Glutamatergic neuron (in vitro differentiated cells): ENCODE data around the gene MTURN. TPM values are rescaled to one million over a fixed set of nuclear protein-coding genes. Genes with fewer than 3 reads are reported as not detected.

Experiments used
- DNase-seq: peaks from one replicate; pipeline ENCODE4 v3.0.0; 2022
- H3K27ac Mint-ChIP-seq: one replicate; pipeline ENCODE4 v1.8.0; 2020; ENCODE audit warnings: mild to moderate bottlenecking, mixed read lengths, inconsistent platforms; ENCODE audit not compliant: unreplicated experiment
- H3K27me3 Mint-ChIP-seq: one replicate; pipeline ENCODE4 v1.8.0; 2020; ENCODE audit warnings: mild to moderate bottlenecking, moderate library complexity, mixed read lengths, inconsistent platforms; ENCODE audit not compliant: unreplicated experiment
- H3K36me3 Mint-ChIP-seq: one replicate; pipeline ENCODE4 v1.8.0; 2020; ENCODE audit warnings: mild to moderate bottlenecking, mixed read lengths, inconsistent platforms; ENCODE audit not compliant: unreplicated experiment
- H3K4me1 Mint-ChIP-seq: one replicate; pipeline ENCODE4 v1.8.0; 2020; ENCODE audit warnings: mild to moderate bottlenecking, low read depth, mixed read lengths, inconsistent platforms; ENCODE audit not compliant: unreplicated experiment
- H3K4me3 Mint-ChIP-seq: one replicate; pipeline ENCODE4 v1.8.0; 2020; ENCODE audit warnings: mild to moderate bottlenecking, mixed read lengths, inconsistent platforms; ENCODE audit not compliant: unreplicated experiment
- H3K9me3 Mint-ChIP-seq: one replicate; pipeline ENCODE4 v1.8.0; 2020; ENCODE audit warnings: mild to moderate bottlenecking, moderate library complexity, mixed read lengths, inconsistent platforms; ENCODE audit not compliant: unreplicated experiment
- CTCF ChIP-seq: fragments of 200-600 bp; sonication (generic); IDR thresholded peaks from one replicate; pipeline ENCODE4 v1.5.0; 2021; ENCODE audit not compliant: partially characterized antibody, unreplicated experiment
- total RNA-seq: library from RNA; stranded (reverse); fragmentation: NEBNext Ultra II Directional; extraction: Animal tissue kit (Norgen Biotek cat#: 25700); gene quantifications from one replicate; pipeline ENCODE4 v1.2.1, GENCODE V29; 2021; ENCODE audit not compliant: unreplicated experiment

MTURN gene
- total RNA-seq, 1 donor from 2014 or later = 32.6 TPM

DNA sequence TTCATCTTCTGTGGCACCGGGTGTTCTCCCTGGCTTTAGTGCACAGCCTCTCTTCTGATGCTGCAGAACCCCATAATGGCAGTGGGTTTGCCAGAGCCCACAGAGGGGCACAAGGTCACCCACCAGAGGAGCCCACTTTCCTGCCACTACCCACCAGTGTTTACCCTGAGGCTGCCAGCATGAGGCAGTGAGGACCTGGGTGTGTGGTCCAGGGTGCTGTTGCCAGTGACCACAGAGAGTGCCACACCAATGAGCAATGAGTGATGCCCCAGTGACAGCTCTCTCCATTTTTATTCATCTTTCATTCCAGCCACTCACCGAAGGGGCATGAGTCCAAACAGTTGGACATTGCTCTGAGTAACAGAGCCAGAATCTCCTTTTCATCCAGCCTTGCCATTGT is 34.8 kb downstream of the MTURN start:
- peaks cover 3% of the 10 kb centered on the region for H3K9me3 Mint-ChIP-seq
- H3K4me1 Mint-ChIP-seq = peaks cover 56% of the 10 kb centered on the region
- peaks cover 1% of the 10 kb centered on the region for H3K27me3 Mint-ChIP-seq
- no peak for DNase-seq
- H3K27ac Mint-ChIP-seq = no peak overlapping the region
- no peak overlapping the region for H3K4me3 Mint-ChIP-seq
- TF ChIP-seq CTCF = no peak
- H3K36me3 Mint-ChIP-seq = no peaks in the 10 kb centered on the region

GRCh38 chr7:30170476-30171205 is 35.9 kb downstream of the MTURN start:
- peaks cover 1% of the 10 kb centered on the region for H3K27me3 Mint-ChIP-seq
- no peak overlapping the region for H3K27ac Mint-ChIP-seq
- no peak for TF ChIP-seq CTCF
- H3K4me3 Mint-ChIP-seq = no peak overlapping the region
- peaks cover 52% of the 10 kb centered on the region for H3K4me1 Mint-ChIP-seq
- no peaks in the 10 kb centered on the region for H3K36me3 Mint-ChIP-seq
- peaks cover 3% of the 10 kb centered on the region for H3K9me3 Mint-ChIP-seq
- DNase-seq = no peak

DNA sequence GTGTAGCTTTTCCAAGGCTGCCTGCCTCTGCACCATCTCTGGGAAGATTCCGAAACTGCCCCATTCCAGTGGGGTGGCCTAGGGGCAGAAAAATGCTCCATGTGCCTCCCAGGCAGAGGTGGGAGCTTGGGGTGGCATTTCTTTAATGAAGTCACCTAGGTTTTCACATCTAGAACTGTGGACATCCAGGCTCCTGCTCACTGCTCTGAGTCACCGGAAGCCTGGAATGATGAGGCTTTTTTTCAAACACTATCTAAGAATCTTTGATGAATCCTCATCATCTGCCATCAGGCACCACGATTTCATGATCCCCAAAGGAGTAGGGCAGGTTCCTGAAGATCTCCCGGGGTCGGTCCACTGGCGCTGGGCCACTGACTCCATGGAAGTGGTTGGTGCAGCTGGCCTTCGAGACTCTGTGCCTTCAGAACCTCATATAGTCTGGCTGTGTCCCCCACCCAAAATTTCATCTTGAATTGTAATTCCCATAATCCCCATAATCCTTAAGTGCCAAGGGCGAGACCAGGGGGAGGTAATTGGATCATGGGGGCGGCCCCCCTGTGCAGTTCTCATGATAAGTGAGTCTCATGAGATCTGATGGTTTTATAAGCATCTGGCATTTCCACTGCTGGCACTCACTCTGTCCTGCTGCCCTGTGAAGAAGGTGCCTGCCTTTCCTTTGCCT is 37.1 kb downstream of the MTURN start:
- no peak for TF ChIP-seq CTCF
- H3K9me3 Mint-ChIP-seq = peaks cover 3% of the 10 kb centered on the region
- no peak overlapping the region for H3K4me3 Mint-ChIP-seq
- DNase-seq = no peak
- H3K4me1 Mint-ChIP-seq = peaks cover 43% of the 10 kb centered on the region
- H3K36me3 Mint-ChIP-seq = no peaks in the 10 kb centered on the region
- H3K27me3 Mint-ChIP-seq = peaks cover 1% of the 10 kb centered on the region
- peak overlapping the region; percentile 44 for H3K27ac Mint-ChIP-seq

DNA sequence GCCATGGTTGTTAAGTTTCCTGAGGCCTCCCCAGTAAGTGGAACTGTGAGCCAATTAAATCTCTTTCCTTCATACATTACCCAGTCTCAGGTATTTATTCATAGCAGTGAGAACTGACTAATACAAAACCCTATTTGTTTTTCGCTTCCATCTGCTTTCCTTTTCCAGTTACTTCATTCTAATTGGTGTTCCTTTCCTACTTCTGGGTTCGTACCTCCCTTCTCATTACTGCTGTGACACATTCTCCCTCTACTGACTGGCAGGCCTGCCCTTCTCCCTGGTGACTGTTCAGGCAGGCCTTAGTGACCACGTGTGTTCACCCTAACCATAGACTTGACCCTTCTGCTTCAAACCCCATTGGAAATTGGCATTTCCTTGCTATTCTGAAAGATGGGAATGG is 37.7 kb downstream of the MTURN start:
- Mint-ChIP-seq H3K27me3 (peaks cover 1% of the 10 kb centered on the region), H3K4me3 (no peak overlapping the region), H3K27ac (peak overlapping the region; percentile 9), H3K4me1 (peaks cover 39% of the 10 kb centered on the region), H3K36me3 (no peaks in the 10 kb centered on the region), H3K9me3 (peaks cover 3% of the 10 kb centered on the region)
- no peak for TF ChIP-seq CTCF
- DNase-seq = no peak
